Measurements from ENCODE around the gene TFPI2. TPM values are rescaled to one million over a fixed set of nuclear protein-coding genes. Genes with fewer than 3 reads are reported as not detected.

Gene TFPI2
- total RNA-seq, 1 donor, result not detected

DNA sequence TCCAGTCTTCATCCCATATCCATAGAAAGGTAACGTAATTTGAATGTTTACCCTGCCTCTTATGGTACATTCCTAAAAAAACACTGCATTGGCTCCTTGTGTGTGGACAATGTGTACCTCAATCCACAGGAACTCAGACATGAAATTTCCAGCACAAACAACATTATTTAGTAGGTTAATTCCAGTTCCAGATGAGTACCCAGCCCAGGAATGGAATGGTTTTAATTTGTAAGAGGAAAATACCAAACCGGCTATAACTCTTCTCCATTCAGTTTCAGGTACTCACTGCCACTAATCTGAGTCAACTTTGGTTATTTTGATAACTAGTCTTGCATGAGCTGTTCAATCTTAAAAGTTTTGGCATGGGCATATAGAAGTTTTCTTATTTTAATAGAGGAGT is 39.0 kb downstream of the TFPI2 start:
- H3K9me3 ChIP-seq (ENCODE audit: low read depth, low read length), result no peaks in the 10 kb centered on the region
- no peaks in the 10 kb centered on the region for H3K4me1 ChIP-seq (ENCODE audit: insufficient read depth, low read length)
- H3K27me3 ChIP-seq (ENCODE audit: insufficient read depth, low read length), result no peaks in the 10 kb centered on the region
- H3K4me3 ChIP-seq (ENCODE audit: low read length), result no peak overlapping the region

DNA sequence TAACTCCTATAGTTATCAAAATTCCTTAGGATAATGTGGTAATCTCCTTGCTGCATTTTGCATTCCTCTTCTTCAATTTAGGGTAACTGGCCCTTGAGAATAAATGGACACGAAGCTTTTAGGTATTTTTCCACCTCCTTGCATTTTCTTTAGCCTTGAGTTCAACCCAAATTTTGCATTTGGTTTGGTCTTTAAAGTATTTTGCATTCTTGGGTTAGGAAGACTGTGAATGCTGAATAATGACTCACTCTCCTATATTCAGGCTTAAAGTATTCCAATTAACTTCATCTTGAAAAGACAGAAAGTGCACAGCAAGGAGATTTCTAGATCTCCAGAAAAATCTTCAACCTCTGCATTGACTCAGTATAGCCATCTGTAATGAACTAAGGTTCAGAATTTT is 47.3 kb downstream of the TFPI2 start:
- no peaks in the 10 kb centered on the region for H3K9me3 ChIP-seq (ENCODE audit: low read depth, low read length)
- no peaks in the 10 kb centered on the region for H3K4me1 ChIP-seq (ENCODE audit: insufficient read depth, low read length)
- no peak overlapping the region for H3K4me3 ChIP-seq (ENCODE audit: low read length)
- no peaks in the 10 kb centered on the region for H3K27me3 ChIP-seq (ENCODE audit: insufficient read depth, low read length)

DNA sequence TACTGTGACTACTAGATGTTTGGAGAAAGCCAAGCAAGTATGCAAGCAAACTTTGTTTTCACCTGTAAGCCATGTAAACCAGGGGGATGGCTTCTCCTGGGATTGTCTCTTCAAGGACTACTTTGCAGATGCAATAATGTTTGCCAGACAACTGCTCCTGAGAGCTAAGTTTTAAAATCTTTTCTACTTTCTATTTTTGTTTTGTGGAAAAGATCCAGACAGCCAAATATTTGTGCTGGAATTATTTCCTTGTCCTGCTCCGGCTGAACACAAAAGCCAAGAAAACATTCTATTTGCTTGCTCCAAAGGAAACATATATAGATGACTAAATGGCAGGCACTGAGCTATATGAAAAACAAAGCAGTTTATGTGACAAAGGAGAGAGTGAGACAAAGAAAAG is 51.6 kb downstream of the TFPI2 start:
- Histone ChIP-seq H3K4me3 (ENCODE audit: low read length) (no peak overlapping the region), H3K9me3 (ENCODE audit: low read depth, low read length) (no peaks in the 10 kb centered on the region), H3K27me3 (ENCODE audit: insufficient read depth, low read length) (no peaks in the 10 kb centered on the region), H3K4me1 (ENCODE audit: insufficient read depth, low read length) (no peaks in the 10 kb centered on the region)

DNA sequence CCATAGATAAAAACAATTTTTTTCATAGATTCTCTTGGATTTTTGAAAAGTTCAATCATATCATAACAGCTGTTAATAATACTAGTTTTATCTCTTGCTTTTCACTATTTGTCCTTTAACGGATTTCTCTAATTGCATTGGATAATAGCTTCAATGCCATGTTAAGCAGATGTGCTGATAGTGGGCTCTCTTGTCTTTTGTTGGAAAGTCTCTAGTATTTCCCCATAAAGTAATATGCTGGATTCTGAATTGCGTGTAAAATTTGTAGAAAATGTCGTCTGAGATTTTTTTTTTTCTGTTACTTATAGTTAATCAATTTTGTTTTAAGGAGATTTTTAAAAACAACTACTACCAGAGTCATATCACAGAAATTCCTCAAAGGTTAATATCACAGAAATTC is 53.3 kb downstream of the TFPI2 start:
- no peaks in the 10 kb centered on the region for H3K4me1 ChIP-seq (ENCODE audit: insufficient read depth, low read length)
- no peaks in the 10 kb centered on the region for H3K9me3 ChIP-seq (ENCODE audit: low read depth, low read length)
- no peaks in the 10 kb centered on the region for H3K27me3 ChIP-seq (ENCODE audit: insufficient read depth, low read length)
- H3K4me3 ChIP-seq (ENCODE audit: low read length), result no peak overlapping the region

DNA sequence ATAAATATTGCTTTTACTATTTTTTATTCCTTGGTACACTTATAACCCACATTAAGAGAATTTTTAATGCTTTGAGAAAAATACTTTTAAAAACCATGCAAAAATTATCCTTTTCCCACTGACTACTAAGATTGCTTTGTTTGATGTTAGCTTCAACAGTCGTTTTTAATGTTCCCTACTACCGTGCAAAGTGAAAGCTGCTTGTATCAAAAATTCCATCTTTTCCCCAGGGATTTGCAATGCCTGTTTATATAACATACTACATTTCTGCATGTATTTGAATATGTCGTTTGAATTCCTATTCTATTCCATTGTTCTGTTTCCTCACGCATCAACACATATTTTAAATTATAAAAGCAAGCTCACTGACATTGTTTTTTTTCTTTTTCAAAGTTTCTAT is 54.4 kb downstream of the TFPI2 start:
- H3K9me3 ChIP-seq (ENCODE audit: low read depth, low read length), result no peaks in the 10 kb centered on the region
- H3K27me3 ChIP-seq (ENCODE audit: insufficient read depth, low read length), result no peaks in the 10 kb centered on the region
- no peaks in the 10 kb centered on the region for H3K4me1 ChIP-seq (ENCODE audit: insufficient read depth, low read length)
- H3K4me3 ChIP-seq (ENCODE audit: low read length), result no peak overlapping the region

DNA sequence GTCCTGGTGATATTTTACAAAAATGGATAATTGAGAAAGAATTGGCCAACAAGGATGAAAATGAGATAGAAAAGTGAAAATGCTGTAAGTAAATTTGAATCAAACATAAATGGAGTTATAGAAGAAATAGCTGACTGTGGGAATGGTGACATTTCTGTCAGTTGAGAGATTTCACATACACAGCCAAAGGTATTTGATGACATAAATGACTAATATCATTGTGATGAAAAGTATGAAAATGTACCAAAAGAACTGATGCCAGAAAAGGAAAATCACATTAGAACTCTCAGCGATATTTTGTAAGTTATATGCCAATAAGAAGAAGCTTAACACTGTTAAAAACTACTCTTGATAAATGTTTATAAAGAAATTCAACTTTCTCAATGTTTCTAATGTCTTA is 54.9 kb downstream of the TFPI2 start:
- H3K27me3 ChIP-seq (ENCODE audit: insufficient read depth, low read length), result no peaks in the 10 kb centered on the region

More for the DNA sequence above, 54.9 kb downstream of the TFPI2 start:
- no peaks in the 10 kb centered on the region for H3K9me3 ChIP-seq (ENCODE audit: low read depth, low read length)
- no peaks in the 10 kb centered on the region for H3K4me1 ChIP-seq (ENCODE audit: insufficient read depth, low read length)
- H3K4me3 ChIP-seq (ENCODE audit: low read length), result no peak overlapping the region

Other genes starting within 250 kb of the TFPI2 start
- gene GNGT1, start 15.8 kb upstream of the TFPI2 start, total RNA-seq, result not detected
- 22.8 TPM for gene GNG11, start 31.0 kb upstream of the TFPI2 start, total RNA-seq
- 16.2 TPM for gene BET1, start 113.6 kb upstream of the TFPI2 start, total RNA-seq